Measurements from ENCODE around the gene CPEB3. TPM values are rescaled to one million over a fixed set of nuclear protein-coding genes. Genes with fewer than 3 reads are reported as not detected.
"Not testable (repeated sequence)": the region's sequence is repeated elsewhere in the genome, so short reads cannot be mapped to it uniquely, and the experiment has no call there.

CPEB3 gene
- total RNA-seq, 1 donor from 2014 or later: 2.8 TPM

DNA sequence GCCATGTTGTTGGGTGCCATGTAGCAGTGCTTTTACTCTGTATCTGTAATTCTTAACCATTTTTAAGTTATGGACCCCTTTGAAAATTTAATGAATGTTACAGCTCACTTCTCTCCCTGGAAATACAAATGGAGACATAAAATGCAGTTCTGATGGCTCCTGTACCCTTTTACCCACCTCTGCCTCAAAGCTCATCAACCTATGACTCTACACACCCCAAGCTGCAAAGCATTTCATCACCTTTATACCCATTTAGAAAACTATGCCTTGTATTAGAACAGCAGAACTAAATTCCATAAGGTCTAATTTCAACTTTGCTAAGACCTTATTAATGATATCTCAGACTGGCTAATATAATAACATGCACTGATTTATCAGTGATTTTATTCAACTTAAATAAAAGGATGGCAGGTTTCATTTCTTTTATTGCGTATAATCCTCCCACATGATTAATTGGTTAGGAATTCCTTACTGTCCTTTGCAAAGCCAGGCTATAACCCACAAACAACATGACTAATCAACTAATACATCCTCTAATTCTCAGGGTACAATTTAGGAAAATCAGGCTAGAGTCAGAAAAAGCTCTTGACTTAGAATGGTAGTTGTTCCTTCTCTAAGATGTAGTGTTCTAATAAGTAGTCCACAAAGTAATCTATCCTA, 68.1 kb downstream of the CPEB3 start:
- Histone ChIP-seq H3K4me3 (no peak overlapping the region), H3K27me3 (no peaks in the 10 kb centered on the region), H3K9me3 (no peaks in the 10 kb centered on the region), H3K36me3 (peaks cover 0 to 7% of the 10 kb centered on the region in 2 donors), H3K4me1 (no peaks in the 10 kb centered on the region), H3K27ac (no peak overlapping the region)
- no peak for DNase-seq (ENCODE audit: low spot score in 2 of 2)
- TF ChIP-seq, protein P1, sequence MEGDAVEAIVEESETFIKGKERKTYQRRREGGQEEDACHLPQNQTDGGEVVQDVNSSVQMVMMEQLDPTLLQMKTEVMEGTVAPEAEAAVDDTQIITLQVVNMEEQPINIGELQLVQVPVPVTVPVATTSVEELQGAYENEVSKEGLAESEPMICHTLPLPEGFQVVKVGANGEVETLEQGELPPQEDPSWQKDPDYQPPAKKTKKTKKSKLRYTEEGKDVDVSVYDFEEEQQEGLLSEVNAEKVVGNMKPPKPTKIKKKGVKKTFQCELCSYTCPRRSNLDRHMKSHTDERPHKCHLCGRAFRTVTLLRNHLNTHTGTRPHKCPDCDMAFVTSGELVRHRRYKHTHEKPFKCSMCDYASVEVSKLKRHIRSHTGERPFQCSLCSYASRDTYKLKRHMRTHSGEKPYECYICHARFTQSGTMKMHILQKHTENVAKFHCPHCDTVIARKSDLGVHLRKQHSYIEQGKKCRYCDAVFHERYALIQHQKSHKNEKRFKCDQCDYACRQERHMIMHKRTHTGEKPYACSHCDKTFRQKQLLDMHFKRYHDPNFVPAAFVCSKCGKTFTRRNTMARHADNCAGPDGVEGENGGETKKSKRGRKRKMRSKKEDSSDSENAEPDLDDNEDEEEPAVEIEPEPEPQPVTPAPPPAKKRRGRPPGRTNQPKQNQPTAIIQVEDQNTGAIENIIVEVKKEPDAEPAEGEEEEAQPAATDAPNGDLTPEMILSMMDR (IDR thresholded peaks at IDR 0.05): no peak
- intact Hi-C loops (cut with DNase I): no loop called here

DNA sequence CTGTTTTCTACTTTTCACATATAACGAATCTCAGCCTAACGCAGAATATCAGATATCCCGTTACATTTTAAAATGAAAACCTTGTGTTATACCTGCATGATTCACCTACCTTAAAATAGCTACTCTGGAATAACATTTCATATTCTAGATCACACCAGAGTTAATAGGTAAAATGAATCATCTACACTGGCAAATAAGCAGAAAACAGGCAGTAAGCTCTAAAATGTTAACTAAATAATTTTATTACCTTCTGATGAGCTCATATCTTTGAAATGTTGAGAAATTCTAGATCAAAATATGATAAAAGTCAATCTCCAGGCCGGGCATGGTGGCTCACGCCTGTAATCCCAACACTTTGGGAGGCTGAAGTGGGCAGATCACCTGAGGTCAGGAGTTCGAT, 71.3 kb downstream of the CPEB3 start:
- intact Hi-C loops (cut with DNase I): no loop called here
- no peaks in the 10 kb centered on the region for H3K9me3 ChIP-seq
- no peak for DNase-seq (ENCODE audit: low spot score in 2 of 2)
- no peak overlapping the region for H3K4me3 ChIP-seq
- TF ChIP-seq, protein P1 (IDR thresholded peaks at IDR 0.05): no peak
- H3K4me1 ChIP-seq: no peaks in the 10 kb centered on the region
- no peak overlapping the region for H3K27ac ChIP-seq
- peaks cover 0 to 7% of the 10 kb centered on the region in 2 donors for H3K36me3 ChIP-seq
- no peaks in the 10 kb centered on the region for H3K27me3 ChIP-seq

DNA sequence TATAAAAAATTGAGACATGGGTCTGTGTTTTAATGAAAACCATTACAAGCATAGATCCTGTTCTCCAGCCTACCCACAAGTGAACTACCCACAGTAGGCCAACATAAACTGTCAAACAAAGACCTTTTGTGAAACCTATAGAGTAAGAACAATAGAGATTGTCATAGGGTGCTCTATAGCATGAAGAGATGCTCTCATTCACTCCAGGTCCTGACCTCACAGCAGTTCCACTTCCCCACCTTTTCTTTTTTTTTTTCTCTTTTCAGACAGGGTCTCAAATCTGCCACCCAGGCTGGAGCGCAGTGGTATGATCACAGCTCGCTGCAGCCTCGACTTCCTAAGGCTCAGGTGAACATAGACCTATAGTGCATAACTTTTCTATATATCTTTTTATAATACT, 72.3 kb downstream of the CPEB3 start:
- no peaks in the 10 kb centered on the region for H3K4me1 ChIP-seq
- peaks cover 0 to 7% of the 10 kb centered on the region in 2 donors for H3K36me3 ChIP-seq
- H3K27me3 ChIP-seq: no peaks in the 10 kb centered on the region
- H3K27ac ChIP-seq: no peak overlapping the region
- intact Hi-C loops (cut with DNase I): no loop called here
- no peaks in the 10 kb centered on the region for H3K9me3 ChIP-seq
- no peak for DNase-seq (ENCODE audit: low spot score in 2 of 2)
- TF ChIP-seq, protein P1 (IDR thresholded peaks at IDR 0.05): no peak
- no peak overlapping the region for H3K4me3 ChIP-seq

DNA sequence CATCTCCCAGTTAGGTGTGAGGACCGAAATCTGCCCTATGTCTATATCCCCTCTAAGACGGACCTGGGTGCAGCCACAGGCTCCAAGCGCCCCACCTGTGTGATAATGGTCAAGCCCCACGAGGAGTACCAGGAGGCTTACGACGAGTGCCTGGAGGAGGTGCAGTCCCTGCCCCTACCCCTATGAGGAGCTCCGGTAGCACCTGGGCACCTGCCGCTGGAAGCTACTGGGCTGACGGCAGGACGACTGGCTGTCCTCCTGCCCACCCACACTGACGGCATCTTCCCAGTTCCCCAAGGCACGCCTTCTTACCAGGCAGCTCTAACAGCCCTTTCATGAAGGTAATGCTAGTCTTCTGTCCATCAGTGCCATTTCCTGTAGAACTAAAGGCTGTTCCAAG, 74.3 kb downstream of the CPEB3 start:
- DNase-seq (ENCODE audit: low spot score in 2 of 2); H3K4me1 ChIP-seq; intact Hi-C loops (cut with DNase I); H3K9me3 ChIP-seq; H3K27me3 ChIP-seq; H3K27ac ChIP-seq; H3K36me3 ChIP-seq; H3K4me3 ChIP-seq: not testable (repeated sequence)

DNA sequence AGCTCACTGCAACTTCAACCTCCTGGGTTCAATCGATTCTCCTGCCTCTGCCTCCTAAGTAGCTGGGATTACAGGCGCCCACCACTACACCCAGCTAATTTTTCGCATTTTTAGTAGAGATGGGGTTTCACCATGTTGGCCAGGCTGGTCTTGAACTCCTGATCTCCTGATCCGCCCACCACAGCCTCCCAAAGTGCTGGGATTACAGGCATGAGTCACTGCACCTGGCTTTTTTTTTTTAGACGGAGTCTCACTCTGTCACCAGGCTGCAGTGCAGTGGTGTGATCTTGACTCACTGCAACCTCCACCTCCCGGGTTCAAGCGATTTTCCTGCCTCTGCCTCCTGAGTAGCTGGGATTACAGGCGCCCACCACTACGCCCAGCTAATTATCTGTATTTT, 75.7 kb downstream of the CPEB3 start:
- H3K36me3 ChIP-seq; H3K27me3 ChIP-seq; H3K9me3 ChIP-seq; H3K4me1 ChIP-seq; DNase-seq (ENCODE audit: low spot score in 2 of 2); H3K4me3 ChIP-seq; H3K27ac ChIP-seq; intact Hi-C loops (cut with DNase I): not testable (repeated sequence)

DNA sequence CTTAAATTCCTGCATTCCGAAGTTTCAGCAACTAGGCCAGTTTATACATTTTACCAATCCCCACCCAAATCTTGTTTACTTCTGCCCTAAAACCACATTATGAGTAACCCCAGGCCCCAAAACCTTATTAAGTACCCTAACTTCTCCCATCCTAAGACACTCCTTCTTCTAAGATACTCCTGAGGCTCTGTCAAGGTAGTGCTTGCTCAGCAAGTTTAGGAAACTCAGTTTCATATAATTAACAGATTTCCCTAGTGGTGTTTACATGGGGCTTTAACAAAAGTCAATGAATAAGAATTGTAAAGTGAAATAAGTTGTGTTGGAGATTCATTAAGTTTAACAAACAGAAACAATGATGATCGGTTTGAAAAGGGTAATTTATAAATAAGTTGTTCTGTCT, 77.8 kb downstream of the CPEB3 start:
- H3K4me1 ChIP-seq: peaks cover 0 to 3% of the 10 kb centered on the region in 2 donors
- no peak for DNase-seq (ENCODE audit: low spot score in 2 of 2)
- intact Hi-C loops (cut with DNase I): no loop called here
- no peak overlapping the region for H3K4me3 ChIP-seq
- H3K9me3 ChIP-seq: no peaks in the 10 kb centered on the region
- TF ChIP-seq, protein P1 (IDR thresholded peaks at IDR 0.05): no peak
- H3K27ac ChIP-seq: no peak overlapping the region
- peaks cover 0 to 7% of the 10 kb centered on the region in 2 donors for H3K36me3 ChIP-seq
- no peaks in the 10 kb centered on the region for H3K27me3 ChIP-seq

DNA sequence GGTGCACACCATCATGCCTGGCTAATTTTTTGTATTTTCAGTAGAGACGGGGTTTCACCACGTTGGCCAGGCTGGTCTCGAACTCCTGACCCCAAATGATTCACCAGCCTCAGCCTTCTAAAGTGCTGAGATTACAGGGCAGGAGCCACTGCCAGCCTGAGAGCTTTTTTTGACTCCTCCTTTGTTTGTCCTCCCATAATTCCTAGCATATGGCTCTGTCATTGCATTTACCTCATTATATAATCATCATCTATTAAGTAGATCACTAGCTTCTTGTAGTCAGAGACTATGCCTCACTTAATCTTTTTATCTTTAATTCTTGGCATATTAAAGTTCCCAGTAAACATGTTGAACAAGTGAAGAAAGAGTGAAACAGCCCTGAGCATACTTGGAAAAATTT, 82.1 kb downstream of the CPEB3 start:
- Histone ChIP-seq H3K27ac (peak overlapping the region; percentile 61 to 68), H3K9me3 (no peaks in the 10 kb centered on the region), H3K27me3 (no peaks in the 10 kb centered on the region), H3K4me1 (peaks cover 0 to 3% of the 10 kb centered on the region in 2 donors), H3K4me3 (no peak overlapping the region), H3K36me3 (no peaks in the 10 kb centered on the region)
- intact Hi-C loops (cut with DNase I): no loop called here
- DNase-seq (ENCODE audit: low spot score in 2 of 2): no peak
- TF ChIP-seq, protein P1 (IDR thresholded peaks at IDR 0.05): no peak
